ENCODE measurements around the gene ANKRD33.

The ANKRD33 gene

GRCh38 chr12:51862947-51863346 is 25.0 kb upstream of the ANKRD33 start:
- DNase-seq = no peak

GRCh38 chr12:51863363-51863932 is 24.5 kb upstream of the ANKRD33 start:
- no peak for DNase-seq

GRCh38 chr12:51863933-51864832 is 23.7 kb upstream of the ANKRD33 start:
- peak; percentile 80 for DNase-seq

GRCh38 chr12:51864833-51865670 is 22.9 kb upstream of the ANKRD33 start:
- DNase-seq = no peak

GRCh38 chr12:51865757-51866270 is 22.1 kb upstream of the ANKRD33 start:
- DNase-seq = no peak

GRCh38 chr12:51866324-51866723 is 21.6 kb upstream of the ANKRD33 start:
- no peak for DNase-seq

GRCh38 chr12:51866762-51867161 is 21.1 kb upstream of the ANKRD33 start:
- DNase-seq = no peak

GRCh38 chr12:51867371-51867770 is 20.5 kb upstream of the ANKRD33 start:
- no peak for DNase-seq

- no peak for DNase-seq
These were observed 20.0 kb upstream of the ANKRD33 start for GRCh38 chr12:51867796-51868428.

GRCh38 chr12:51868821-51869495 is 18.9 kb upstream of the ANKRD33 start:
- no peak for DNase-seq

GRCh38 chr12:51869496-51869865 is 18.4 kb upstream of the ANKRD33 start:
- DNase-seq = no peak

- no peak for DNase-seq
These were observed 18.0 kb upstream of the ANKRD33 start for GRCh38 chr12:51869931-51870330.

- no peak for DNase-seq
These were observed 17.4 kb upstream of the ANKRD33 start for GRCh38 chr12:51870504-51870903.

- DNase-seq = no peak
These were observed 16.8 kb upstream of the ANKRD33 start for GRCh38 chr12:51871126-51871525.

GRCh38 chr12:51871918-51872688 is 15.8 kb upstream of the ANKRD33 start:
- no peak for DNase-seq

GRCh38 chr12:51872689-51872981 is 15.3 kb upstream of the ANKRD33 start:
- DNase-seq = no peak

- no peak for DNase-seq
These were observed 14.5 kb upstream of the ANKRD33 start for GRCh38 chr12:51873251-51873994.

GRCh38 chr12:51874000-51874399 is 13.9 kb upstream of the ANKRD33 start:
- DNase-seq = no peak

- no peak for DNase-seq
These were observed 13.4 kb upstream of the ANKRD33 start for GRCh38 chr12:51874486-51874885.

- DNase-seq = no peak
These were observed 8.8 kb upstream of the ANKRD33 start for GRCh38 chr12:51879102-51879501.

- no peak for DNase-seq
These were observed 4.6 kb upstream of the ANKRD33 start for GRCh38 chr12:51883295-51883694.

Measured in NCI-H526 treated with DMSO at 0.1 percent for 48 hours (cell line).